CD4-positive, alpha-beta T cell treated with Interleukin-17A for 4 hours (primary cell): ENCODE data around the gene ARID1A.
"Not testable (repeated sequence)": the region's sequence is repeated elsewhere in the genome, so short reads cannot be mapped to it uniquely, and the experiment has no call there.

Source experiments
- DNase-seq: peaks from one replicate; pipeline ENCODE4 v3.0.0-alpha.2; 2020; ENCODE audit warnings: mixed read lengths

ARID1A gene

DNA sequence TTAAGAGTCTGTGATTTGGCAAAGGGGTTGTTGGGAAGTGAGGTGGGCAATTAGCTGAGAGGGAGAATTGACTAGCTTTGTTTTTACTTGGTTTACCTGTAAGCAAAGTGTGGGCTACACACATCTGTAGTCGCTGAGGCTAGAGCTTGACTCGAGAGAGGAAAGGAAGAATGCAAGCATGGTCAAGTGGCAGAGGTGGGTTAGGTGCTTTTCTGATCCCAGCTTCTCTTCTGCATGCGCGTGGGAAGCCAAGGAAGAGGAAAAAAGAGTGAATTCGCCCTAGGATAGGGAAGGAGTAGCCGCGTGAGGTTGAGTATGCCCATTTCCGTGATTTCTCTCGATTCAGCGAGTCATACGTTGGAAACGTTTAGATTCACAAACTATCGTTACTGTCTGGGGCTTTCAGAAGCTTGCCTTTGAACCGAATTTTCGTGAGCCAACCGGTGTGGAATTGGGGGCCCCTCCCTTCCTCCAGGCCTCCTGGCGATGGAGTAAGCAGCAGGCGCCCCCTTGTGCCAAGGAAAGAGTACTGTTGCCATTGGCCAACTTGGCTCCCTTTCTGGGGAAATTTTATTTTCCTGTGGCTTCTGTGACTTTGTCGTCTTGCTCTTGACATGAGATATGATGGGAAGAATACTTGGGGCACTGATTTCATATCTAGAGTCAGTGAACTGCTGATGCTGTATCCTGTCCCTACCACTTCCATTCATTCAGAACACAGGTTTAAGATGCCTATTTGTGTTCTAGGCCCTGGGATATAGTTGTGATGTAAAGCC lies 93.2 kb downstream of the ARID1A start:
- DNase-seq: peak; percentile 92

DNA sequence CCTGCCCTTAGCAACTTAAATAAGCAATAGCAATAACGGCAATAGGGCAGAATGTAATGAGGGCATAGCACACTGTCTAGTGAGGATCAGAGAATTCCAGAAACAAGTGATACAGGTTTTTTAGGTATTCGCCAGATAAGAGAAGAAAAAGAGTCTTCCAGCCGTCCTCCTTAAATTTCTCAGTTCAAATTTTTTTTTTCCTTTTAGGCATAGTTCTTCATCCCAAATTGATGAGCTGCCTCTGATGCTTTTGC lies 93.7 kb downstream of the ARID1A start:
- DNase-seq: no peak

GRCh38 chr1:26789931-26790330 lies 94.1 kb downstream of the ARID1A start:
- DNase-seq: no peak

GRCh38 chr1:26790551-26790953 lies 94.7 kb downstream of the ARID1A start:
- DNase-seq: no peak

GRCh38 chr1:26791148-26791547 lies 95.3 kb downstream of the ARID1A start:
- no peak for DNase-seq

DNA sequence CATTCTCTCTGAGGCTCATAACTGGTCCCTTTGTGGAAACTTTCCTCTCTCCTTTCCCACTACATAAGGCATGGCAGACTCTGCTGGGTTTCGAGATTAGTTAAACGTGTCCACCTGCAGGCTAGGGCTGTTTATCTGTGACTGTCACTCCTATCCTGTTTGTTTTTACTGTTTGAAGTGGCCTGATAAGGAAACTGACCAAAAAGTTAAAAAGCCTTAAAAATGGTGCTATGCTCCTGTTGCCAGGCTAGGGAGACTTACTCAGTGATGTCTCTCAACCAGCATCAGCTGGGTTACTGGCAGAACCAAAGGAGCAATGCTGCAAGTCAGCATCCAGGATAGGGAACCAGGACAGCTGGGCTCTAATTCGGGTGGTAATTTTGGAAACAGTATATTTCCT lies 95.8 kb downstream of the ARID1A start:
- no peak for DNase-seq

DNA sequence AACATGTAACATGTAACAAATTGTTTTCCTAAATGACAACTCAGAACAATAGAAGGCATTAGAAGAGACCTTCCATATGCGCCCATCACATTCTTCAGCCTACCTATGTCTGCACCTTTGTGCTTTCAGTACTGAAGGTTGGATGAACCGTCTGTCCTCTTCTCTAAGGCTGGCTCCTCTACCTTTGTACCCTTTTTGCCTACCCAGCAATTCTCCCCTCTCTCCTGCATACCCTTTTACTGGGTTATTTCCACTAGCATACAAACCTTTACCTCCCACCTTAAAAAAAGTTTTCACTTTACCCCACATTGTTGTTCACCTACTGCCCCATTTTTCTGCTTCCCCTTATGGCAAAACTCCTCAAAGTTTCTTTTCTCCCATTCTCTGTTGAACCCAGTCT lies 97.1 kb downstream of the ARID1A start:
- no peak for DNase-seq

GRCh38 chr1:26794391-26794790 lies 98.6 kb downstream of the ARID1A start:
- no peak for DNase-seq

GRCh38 chr1:26797627-26798026 lies 101.8 kb downstream of the ARID1A start:
- DNase-seq: no peak

DNA sequence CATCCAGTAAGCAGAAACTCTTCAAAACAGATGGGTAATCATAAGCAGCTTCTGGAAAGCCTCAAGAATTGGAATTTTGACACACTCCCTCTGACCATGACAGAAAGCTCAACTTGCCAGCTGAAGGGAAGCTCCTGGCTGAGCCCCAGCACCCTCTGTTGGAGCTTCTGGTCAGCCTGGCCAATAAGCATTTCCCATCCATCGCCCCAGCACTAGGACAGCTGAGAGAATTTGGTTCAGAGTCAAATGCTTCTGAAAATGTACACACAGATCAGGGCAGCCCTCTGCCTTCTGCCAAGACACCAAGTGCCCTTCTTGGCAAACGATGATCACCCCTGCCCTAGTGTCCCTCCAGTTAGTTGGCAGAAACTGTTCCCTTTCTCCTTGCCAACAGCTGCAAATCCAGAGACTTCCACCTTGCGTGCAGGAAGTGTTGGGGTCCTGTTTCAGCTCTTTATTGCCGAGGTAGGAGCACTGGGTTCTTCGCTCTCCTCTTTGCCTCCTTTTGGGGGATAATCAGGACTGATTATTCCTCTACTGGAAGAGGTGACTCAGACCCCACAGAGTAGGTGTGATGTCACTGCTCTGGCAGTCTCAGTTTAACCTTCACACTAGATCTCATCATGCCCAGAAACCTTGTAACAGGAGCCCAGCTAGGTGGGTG lies 103.8 kb downstream of the ARID1A start:
- peak; percentile 37 for DNase-seq

GRCh38 chr1:26803932-26804331 lies 108.1 kb downstream of the ARID1A start:
- not testable (repeated sequence) for DNase-seq

DNA sequence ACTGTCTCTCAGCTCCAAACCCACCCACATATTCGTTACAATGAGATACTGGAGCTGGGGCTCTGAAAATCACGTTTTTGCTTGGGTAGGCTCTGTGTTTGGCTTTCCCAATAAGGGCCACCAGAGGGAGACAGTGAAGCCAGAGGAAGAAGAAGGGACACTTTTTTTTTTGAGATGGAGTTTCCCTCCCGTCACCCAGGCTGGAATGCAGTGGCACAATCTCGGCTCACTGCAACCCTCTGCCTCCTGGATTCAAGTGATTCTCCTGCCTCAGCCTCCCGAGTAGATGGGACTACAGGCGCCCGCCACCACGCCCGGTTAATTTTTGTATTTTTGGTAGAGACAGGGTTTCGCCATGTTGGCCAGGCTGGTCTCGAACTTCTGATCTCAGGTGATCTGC lies 114.3 kb downstream of the ARID1A start:
- peak; percentile 76 for DNase-seq

DNA sequence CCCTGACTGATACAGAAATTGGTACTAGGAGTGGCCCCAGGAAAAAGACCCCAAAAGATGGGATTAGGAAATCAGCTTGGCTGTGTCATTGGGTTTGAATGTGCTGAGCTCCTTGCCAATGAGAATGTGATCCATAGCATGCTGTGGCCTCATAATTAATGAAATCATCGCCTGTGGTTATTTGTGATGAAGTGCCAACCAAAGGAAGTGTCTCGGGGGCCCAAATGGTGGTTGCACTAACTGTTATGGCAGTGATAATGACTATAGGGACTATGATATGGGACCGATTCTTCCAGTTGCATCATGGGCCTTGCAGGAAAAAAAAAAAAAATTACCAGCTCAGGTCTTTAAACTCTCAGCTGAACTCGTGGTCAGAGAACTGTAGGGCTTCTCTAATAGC lies 115.2 kb downstream of the ARID1A start:
- DNase-seq: no peak

DNA sequence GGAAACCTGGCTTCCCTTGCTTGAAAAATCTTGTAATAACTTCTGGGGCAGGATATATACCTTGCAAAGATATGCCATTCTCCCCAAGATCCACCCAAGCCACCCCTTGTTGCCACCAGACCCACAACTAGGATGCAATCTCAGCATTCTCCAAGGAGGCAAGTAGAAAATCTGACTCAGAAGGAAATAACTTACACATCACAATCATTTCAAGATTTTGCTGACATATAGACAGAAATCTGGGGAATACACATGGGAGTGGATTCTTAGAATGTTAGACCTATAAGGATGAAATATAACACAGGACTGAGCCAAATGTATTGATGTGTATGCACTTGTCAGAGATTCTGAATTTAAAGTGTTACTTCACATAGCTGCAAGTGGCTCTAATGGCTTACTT lies 115.9 kb downstream of the ARID1A start:
- DNase-seq: no peak

- DNase-seq: no peak
Observed at GRCh38 chr1:26814377-26814776, 118.6 kb downstream of the ARID1A start.

GRCh38 chr1:26814893-26815292 lies 119.1 kb downstream of the ARID1A start:
- no peak for DNase-seq

DNA sequence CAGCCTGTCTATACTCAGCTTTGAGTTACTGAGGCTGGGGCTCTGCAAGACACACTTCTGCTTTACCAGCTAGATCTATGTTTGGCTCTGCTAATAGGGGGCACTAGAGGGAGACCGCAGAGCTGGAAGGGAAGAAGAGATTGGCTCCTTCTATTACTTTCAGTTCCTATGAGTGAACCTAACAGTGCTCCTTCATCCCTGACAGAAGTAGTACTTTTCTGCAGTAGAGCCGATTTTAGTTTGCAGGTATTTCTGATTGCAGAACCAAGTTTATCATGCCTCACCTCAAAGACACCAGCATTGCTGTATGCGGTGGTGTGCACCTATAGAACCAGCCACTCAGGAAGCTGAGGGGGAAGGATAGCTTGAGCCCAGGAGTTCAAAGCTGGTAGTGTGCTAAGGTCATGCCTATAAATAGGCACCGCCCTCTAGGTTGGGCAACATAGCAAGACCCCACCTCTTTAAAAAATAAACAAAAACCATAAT lies 125.0 kb downstream of the ARID1A start:
- peak; percentile 51 for DNase-seq

DNA sequence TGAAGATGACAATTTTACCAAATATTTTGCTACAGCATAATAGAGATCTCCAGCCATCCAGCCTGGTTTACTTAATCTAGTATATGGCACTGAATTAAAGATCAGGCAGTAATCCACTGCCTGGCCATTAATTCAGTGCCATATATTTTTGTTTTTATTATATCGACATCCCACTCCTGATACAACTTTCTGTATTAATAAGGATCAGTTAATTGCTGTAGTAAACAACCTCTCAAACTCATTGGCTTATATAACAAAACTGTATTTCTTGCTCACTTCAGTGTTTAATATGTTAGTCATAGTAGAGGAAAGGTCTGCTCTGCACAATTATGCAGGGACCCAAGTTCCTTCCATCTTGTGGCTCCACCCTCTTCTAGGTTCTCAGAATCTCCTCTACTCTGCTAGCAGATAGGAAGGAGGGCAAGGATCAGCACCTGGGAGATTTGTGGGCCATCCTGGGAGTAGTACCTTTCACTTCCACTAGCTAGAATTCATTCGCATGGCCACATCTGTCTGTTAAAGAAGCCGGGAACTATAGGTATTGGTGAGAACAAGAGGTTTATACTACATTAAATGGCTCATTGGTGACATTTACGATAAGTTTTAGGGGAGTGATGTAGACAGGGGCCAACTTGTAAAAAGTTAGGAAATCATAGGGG lies 127.1 kb downstream of the ARID1A start:
- no peak for DNase-seq

- DNase-seq: no peak
Observed at GRCh38 chr1:26824731-26825130, 128.9 kb downstream of the ARID1A start.

- DNase-seq: peak; percentile 82
Observed at GRCh38 chr1:26826261-26827105, 130.7 kb downstream of the ARID1A start, which contains the start of gene ZDHHC18. ZDHHC18 (plus strand) TSS chr1:26826688; CDS start chr1:26826805, 117 bp downstream.

GRCh38 chr1:26827106-26827604 lies 131.3 kb downstream of the ARID1A start:
- no peak for DNase-seq

- no peak for DNase-seq
Observed at GRCh38 chr1:26827663-26828062, 131.8 kb downstream of the ARID1A start.
